Medulla oblongata (tissue), 1 donor: ENCODE measurements around the gene PIGS.

ENCODE experiments used
- DNase-seq: peaks from one replicate; pipeline ENCODE4 v3.0.0-alpha.2; 2015; ENCODE audit errors: extremely low spot score

Gene PIGS

DNA sequence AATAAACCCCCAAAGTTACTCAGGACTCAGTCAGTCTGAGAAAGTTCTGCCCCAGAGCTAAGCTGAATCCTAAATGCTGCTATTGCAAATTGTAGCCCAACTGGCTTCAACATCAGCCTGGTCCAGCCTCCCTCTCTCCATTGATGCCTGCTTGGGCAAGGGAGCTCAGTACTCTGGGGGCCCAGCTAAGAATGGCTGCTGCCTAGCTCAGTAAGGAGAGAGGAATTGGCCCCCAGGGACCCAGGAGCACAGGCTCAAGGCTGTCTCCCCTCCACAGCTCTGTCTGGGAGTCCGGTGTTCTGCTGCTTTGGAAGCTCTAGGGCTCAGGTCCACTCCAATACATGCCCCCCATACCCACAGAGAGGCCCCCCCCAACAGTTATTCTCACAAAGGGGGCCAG is 20.5 kb downstream of the PIGS start:
- DNase-seq = no peak

DNA sequence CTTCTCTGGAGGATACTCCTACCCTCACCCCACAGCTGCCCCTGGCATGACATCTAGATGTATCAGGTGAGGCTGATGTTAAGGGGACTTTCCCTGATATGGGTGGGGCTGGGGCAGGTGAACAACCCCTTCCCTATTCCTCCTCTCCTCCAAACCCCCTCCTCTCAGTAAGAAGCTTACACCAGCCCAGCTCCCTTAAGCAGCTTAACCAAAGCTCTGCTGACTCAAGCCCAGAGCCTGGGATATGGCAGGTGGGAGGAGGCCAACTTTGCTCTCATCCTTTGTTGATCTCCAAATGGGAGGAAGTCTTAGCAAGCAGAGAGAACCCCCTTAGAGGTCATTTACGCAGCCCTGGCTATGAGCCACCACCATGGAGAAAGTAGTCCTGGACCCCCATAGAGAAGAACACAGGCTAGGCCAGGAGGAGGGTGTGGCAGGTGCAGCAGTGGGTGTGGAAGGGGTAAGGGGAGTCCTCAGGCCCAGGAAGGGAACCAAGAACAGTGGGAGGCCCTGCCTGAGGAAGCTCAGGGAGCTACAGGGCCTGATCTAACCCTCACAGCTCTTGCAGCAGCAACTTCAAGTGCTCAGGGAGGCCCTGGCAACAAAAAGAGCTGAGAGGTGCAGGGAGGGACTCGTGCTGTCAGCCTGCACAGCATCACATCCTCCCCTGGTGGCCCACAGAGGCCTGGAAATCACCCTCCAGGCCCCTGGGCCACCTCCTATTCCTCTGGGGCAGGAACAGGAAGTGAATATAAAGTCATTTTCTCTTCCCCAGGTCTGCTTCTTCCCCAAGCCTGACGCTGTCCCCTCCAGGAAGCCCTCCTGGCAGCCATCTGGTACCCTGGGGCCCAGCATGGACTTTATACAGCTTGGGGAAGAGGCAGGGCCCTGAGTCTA is 21.8 kb downstream of the PIGS start:
- DNase-seq = no peak

DNA sequence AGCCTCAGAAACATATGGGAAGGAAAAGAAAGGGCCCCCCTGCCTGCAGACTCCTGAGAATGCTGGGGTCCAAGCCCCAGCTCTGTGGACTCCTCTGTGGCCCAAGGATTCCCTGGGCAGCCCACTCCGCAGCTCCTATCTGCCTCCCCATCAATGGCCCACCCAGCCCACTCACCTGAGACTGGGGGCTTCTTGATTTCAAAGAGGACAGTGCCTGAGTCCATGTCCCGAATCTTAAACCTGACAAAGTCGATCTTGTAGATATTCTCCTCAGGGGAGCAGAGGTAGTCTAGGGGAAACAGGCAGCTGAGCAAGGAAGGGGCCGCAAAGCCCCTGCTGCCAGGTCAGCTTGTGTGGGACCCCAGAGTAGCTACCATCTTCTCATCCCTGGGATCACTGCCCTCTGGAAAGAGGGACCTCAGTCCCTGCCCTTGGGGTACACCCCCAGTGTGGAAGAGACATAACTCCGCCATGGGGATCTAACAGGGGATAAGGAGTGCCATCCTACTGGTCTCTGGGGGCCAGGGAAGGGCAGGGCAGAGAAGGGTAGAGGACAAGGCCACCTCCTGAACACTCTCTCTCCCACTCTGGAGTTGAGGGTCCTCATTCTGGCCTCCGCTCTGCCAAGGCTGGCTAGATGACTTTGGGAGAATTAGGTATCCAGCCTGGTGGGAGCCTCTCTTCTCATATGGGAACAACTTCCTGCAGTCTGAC is 22.8 kb downstream of the PIGS start:
- no peak for DNase-seq

DNA sequence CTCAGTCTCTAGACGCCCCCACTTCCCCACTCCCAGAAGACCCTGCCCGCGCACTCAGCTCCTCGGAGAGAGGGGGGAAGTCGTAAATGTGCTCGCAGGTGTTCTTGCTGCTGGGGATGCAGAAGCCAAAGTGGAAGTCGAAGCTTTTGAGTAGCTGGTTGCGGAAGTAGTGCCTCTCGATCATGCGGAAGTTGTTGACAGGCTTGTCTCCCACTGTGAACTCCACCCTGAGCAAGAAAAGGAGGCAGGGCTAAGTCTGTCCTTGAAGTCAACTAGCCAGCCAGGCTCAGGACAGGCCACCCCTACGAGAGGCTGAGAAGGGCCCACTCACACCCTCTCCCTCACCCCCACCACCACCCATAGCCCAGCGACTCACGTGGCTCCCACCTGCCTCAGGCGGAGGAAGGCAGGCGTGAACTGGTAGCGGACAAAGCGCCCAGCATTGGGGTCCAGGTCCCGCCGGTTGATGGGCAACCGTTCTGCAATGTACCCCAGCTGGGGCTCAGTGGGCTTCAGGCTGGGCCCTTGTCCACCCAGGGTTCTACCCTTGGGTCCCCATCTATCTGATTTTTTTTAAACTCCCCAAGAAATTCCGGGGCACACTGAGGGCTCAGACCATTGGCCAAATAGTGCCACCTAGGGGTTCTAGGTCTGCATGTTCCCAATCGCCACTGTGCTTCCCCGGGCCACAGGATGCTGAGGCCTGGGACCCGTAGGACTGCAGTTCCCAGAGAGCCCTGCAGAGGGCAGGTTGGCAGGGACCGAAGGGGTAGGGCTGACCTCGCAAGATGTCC is 23.5 kb downstream of the PIGS start:
- DNase-seq = peak; percentile 79

DNA sequence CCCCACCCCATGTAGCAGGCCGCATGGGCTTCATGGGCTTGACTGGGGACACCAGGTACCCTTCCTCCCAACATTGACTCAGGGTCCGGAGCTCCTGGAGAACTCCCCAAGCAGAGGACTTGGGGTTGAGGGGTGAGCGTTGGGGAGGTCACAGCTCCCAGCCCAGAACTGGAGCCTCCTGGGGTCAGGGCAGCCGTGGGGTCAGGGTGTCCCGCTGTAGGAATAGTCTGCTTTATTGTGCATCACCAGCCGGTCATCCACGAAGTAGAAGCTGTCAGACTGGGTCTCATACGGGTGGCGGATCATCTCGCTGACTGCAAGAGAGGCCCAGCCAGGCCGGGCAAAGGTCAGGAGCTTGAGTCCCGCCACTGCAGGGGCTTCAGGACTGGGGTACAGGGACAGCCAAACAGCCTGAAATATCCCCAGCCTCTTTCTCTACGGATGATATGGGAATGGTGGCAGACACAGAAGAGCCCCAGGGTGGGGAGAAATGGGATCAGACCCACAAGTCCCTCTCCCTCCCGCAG is 24.2 kb downstream of the PIGS start:
- no peak for DNase-seq

DNA sequence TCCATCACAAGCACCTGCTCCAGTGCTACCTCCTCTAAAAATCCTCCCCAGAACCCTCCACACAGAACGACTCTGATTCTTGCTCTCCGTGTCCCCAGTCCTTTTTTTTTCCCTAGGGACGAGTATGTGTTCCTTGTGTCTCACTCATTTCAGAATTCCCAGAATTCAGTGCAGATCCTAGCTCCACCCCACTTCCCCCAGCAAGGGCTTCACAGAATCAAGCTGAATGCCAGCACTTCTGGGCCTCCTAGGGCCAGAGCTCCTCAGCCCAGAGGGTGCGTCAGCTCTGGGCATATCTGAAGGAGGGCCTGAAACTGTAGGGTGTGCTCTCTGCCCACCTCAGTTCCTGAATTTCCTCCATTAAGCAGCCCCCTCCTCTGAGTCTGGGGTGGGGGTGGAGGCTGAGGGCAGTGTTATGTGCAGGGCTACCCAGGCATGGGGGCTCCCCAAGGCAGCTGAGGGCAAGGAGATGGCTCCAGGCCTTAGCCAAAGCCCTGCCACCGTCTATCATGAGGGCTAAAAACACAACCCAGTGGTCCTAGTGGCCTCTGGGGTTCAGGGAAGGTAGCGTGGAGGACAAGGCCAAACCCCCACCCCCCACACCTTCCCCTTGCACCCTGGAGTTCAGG is 25.4 kb downstream of the PIGS start:
- DNase-seq = no peak

DNA sequence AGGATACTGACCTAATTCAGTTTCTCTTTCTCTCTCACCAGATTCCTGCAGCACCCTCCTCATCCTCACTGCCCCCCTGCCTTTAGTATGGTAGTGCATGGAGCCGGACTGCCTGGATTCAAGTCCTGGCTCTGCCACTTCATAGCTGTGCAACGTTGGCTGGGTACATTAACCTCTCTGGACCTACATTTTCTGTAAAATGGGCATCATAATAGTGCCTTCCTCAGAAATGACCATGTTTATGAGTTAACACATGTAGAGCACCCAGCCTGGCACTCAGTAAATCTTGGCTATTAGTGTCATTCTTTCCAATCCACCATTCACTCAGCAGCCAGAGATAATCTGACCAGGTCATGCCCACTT is 26.2 kb downstream of the PIGS start:
- no peak for DNase-seq

DNA sequence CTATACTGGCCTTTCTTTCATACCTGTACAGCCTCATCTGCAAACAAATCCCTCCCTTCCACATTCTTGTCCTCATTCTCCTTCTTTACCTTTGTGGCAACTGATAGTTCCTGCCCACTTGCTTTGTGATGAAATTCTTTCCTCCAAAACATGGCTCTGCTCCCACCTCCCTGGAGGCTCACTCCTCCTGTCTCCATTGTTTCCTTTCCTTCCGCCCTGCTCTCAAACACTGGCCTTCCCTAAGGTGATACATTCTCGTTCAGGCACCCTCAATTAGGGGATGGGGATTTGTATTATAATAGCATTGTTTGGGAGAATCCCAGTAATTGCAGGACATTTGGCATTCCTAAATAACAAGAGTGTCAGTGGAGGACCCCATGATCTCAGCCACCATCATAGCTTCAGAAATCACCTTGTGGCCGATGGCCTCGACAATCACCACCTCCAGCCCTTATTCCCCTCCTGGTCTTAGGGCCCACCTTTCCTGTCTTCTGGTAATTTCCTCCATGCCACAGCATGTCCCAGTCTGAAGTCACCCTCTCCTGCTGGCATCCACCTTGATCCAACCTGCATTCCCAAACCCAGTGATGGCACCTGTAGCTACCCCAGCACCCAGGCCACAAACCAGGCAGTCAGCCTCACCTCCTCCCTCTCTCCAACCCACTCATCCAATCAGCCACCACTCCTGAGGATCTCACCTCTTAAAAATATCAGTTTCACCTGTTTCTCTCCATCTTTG is 26.8 kb downstream of the PIGS start:
- no peak for DNase-seq

DNA sequence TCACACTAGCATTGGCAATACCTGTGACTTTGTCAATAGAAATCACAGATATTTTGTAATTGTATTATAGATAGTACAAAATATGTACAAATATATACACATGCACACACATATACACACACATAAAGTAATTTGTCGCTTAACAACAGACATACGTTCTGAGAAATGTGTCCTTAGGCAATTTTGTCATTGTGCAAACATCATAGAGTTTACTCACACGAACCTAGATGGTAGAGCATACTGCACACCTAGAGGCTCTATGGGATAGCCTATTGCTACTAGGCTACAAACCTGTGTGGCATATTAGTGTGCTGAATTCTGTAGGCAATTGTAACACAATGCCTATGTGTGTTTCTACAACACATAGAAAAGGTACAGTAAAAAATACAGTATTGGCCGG is 29.9 kb downstream of the PIGS start:
- DNase-seq = no peak

DNA sequence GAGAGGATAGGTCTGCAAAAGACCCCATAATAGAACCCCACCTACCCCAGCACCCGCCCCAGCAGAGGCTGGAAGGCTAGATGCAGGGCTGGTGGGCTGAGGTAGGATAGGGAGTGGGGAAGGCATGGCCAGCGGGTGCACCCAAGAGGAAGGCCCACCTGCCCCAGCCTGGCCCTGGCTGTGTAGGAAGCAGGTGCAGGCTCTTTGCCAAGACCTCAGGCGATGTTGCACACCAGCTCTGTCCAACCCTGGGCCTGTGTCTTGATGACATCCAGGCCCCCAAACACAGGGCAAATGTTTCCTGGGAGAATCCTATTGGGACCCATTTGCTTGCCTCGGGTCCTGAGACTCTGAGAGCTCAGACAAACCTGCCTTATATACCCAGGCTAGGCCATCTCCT is 31.1 kb downstream of the PIGS start:
- no peak for DNase-seq

DNA sequence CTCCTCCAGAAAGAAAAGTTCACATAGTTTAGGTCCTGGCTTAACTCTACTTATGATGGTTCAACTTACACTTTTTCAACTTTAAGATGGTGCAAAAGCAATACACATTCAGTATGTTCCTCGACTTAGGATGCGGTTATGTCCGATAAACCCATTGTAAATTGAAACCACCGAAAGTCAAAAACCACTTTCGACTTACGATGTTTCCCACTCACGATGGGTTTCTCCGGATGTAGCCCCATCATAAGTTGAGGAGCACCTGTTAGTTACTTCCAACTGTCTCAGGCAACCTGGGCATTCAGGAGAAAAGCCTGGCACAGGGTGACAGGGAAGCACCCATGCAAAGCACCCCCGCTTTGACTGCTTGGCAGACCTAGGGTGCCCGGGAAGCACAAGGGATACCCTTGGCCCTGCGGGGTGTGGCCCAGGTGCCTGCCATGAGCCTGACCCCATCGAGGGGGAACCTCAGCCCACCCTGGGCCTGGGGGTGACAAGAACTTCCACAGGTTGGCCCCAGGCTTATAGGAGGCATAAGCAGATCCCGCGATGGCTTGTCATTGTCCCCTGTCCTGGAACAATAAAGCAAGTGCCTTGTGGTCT is 32.9 kb downstream of the PIGS start:
- no peak for DNase-seq

DNA sequence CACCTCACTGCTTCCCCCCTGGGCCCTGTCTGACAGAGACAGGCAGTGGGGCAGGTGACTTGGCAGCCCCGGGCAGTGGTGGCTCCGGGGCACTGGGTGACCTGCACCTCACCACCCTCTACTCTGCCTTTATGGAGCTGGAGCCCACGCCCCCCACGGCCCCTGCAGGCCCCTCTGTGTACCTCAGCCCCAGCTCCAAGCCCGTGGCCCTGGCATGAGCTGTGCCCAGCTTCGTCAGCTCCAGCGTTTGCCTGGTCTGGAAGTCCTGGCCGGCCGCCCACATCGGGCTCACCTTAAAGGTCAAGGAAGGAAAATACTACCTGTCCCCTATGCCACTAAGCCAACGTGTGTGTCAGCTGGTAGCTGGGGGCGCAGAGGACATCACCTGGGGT is 34.1 kb downstream of the PIGS start:
- DNase-seq = no peak

DNA sequence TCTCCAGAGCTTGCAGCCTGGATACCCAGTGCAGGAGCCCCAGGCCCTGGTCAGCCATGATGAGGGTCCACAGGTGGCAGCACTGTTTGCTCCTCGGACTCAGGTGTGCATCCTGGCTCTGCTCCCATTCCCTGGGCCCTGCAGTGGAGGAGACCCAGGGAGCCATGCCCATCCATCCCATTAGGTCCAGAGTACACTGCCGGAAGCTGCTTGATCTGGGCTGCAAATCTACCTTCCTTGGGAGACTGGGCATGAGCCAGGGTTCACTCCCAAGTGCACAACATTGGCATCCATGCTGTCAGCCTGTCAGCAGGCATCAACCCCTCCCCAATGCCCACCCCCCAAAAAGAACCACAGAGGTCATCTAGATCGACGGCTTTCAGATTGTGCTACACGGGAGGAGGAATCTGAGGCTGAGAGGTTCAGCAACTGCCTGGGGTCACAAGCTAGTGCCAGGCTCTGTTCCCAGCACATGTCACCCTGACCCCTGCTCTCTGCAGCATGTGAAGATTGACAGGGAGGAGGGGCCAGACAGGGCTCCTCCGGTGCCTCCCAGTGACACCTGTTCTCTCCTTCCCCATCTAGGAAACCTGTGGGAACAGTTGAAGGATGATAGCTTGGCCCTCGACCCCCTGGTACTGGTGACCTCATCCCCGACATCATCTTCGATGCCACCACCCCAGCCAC is 34.6 kb downstream of the PIGS start:
- no peak for DNase-seq

DNA sequence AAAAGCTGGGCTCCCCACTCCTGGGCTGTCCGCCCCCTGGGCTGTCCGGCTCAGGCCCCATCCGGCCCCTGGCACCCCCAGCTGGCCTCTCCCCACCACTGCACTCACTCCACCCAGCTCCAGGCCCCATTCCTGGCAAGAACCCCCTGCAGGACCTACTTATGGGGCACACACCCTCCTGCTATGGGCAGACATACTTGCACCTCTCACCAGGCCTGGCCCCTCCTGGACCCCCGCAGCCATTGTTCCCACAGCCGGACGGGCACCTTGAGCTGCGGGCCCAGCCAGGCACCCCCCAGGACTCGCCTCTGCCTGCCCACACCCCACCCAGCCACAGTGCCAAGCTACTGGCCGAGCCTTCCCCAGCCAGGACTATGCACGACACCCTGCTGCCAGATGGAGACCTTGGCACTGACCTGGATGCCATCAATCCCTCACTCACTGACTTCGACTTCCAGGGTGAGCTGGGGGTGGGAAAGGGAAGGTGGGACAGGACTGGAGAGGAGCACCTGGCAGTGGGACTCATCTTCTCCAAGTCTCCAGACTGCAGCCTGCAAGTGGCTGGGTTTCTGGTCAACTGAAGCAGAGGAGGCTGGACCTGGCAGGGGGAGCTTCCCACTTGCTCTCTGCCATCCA is 36.5 kb downstream of the PIGS start:
- no peak for DNase-seq

DNA sequence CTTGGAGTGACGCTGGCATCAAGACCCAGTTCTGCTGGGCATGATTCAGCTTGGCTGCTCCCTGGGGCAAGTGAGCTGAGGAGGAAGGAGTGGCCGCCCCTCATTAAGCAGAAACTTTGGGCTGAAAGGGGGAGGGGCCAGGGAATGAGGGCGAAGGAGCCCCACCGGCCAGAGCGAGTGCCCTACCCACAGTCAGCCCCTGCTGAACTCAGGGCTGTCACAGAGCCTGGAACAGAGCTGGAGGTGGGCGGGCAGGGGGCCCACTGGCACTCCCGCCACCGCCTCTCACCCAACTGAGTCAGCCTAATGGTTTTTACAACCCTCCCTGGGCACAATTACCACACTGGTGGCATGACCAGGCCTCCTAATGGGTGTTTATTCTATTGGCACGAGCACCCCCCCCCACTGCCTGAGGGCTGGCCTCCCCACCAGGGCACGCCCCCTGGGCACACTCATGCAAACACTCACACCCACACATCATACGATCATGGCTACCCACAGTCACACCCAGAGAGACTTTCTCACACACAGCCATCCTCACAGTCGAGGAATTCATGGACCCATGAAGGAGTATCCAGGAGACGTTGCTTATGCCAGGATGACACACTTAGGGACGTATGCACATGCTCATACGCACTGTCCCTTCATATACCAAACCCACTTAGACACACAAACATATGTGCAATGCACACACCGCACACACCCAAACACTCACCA is 38.1 kb downstream of the PIGS start:
- DNase-seq = no peak

DNA sequence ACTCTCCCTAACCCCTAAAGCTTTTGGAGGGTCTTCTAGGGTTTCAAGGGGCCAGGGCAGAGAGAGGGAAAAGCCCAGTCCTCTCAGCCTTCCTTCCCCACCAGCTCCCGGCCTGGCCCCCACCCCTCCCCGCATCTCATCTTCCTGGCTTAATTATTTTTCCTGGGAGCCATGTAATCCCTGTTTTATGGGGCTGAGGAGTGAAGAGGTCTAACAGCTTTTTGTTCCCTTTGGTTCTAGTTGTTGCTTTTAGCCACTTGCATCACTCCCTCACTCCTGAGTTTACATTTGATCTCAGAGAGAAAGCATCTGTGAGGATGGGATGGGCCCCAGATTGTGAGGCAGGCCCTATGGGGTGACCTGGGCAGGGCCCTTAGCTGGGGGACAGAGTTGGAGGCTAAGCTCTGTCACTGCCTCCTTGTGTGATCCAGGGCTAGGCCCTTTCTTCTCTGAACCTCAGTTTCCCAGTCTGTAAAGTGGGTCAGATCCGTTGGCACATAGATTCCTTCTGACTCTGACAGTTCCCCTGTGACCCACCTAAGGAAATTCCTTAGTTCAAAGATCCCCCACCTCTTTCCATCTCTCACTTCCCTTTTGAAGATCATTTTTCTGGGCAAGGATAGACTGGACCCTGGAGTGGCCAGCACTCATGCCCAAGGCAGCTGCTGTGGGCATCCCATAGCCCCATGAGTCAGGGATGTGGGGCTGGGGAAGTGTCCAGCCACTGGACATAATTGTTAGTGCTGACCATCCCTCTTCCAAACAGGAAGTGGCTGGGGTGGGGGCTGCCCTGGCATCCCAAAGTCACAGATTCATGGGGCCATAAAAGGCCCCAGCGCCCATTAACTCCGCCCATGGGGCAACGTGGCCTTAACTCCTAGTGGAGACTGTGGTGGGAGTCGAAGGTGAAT is 39.0 kb downstream of the PIGS start:
- DNase-seq = no peak

DNA sequence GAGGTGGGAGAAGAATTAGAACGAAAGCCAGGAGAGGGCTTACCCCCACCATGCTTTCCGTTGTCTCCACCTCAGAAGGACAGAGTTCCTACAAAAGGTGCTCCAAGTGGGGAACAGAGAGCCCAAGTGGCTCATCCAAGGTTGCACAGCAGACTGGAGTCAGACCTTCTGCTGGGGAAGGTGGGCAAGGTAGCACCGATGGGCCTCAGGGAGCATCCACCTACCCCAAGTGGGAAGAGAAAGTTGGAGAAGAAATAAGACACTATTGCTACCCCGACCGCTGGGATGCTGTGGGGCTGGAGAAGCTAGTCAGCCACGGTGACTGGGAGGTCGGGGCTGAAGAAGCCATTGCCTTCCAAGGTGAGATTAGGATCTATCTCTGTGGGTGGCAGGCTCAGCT is 40.4 kb downstream of the PIGS start:
- DNase-seq = no peak

DNA sequence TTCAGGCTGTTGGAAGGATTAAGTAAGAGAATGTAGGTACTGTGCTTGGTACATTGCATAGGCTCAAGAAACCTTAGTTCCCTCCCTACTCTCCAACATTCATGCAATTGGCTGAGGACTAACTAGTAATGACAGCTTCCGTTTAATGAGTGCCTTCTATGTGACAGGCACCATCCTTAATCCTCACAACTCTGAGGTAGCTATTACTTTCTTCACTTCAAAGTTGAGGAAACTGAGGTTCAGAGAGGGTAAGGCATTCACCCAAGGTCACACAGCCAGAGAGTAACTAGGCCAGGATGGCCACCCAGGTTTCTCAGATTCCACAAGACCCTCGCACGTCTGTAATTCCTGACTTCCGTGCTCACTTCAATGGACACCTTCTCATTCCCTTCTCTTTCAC is 41.1 kb downstream of the PIGS start:
- DNase-seq = no peak
